ENCODE results near the gene VTI1A. TPM values are rescaled to one million over a fixed set of nuclear protein-coding genes. Genes with fewer than 3 reads are reported as not detected.

The VTI1A gene
- total RNA-seq, 1 experiment from 2014 or later = 39.0 TPM

DNA sequence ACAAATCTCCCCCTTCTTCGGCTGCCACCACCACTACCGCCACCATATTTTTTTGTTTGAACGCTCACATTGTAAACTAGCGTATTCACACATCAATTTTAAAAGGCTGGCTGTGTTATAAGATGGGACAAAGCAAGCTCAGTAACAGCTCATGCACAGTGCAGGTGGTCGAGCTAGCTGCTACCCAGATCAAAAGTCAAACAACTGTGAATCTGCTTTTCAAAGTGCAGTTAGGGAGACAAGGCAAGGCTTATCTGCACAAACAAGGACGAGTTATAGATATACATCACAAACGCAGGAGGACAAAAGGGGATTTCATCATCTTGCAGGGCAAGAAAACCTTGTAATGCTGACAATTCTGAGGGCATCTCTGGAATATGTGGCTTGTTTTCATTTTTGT is 231.6 kb downstream of the VTI1A start:
- no peak for DNase-seq (ENCODE audit: low read depth)

DNA sequence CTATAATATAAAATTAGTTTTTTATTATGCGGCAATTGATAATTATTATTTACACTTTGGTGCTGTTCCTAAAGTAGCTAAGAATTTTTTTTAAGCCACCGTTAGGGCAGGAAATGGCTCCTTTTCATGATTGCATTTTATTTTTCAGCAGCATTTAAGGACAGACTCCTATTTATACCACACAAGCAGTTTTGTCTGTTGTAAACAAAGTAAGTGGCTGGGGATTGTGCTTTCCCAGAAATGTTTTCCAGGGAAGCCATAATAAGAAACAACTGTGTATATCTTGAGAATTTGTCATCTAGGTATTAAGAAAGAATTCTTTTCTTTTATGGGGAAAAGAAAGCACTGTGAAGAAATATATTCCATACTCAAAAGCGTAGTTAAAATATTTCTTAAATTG is 232.0 kb downstream of the VTI1A start:
- no peak for DNase-seq (ENCODE audit: low read depth)

DNA sequence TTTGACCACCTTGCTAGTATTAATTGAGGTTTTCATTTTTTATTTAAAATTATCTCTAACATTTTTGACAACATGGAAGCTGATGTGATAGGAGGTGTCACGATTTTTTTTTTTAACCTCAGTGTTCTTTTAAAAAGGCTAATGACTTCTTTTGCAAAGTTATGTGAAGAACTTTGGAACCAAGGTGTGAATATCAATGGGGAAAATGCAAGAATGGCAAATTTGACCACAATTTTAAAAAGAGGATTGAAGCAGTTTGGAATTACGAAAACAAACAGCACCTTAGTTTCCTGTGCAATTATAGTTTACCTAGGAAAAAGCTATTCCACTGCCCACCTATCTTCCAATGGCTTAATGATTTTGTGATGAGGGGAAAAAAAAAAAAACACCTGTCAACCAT is 232.4 kb downstream of the VTI1A start:
- no peak for DNase-seq (ENCODE audit: low read depth)

DNA sequence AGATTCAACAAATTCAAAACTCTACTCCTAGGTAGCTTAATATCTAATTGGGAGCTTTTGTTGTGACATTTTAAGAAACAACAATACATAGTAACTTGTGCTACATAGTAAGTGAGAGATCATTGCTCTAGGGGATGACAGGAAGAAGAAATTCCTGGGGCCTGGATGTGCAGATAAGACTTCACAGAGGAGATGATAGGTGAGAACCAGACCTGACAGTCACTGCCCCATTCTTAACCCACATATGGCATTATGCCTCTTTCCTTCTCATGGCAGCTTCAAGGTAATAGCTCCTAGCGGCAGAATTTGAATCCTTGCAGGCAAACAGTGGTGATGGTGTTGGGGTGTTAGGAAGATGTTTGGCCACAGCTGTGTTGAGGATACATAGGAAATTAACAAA is 233.6 kb downstream of the VTI1A start:
- no peak for DNase-seq (ENCODE audit: low read depth)

DNA sequence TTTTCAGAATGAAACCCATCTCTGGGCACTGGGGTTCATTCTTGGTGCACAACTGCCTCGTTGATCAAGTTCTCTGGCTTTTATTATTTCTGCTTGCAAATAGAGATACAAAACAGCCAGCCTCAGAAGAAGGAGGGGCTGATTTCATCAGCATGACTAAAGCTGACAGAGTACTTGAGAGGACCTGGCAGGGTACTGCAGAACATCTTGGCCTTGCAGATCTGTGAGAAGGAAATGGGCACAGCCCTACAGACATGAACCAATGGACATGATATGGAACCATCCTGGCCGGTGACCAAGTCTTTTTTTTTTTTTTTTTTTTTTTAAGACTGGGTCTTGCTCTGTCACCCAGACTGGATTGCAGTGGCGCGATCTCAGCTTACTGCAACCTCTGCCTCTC is 240.6 kb downstream of the VTI1A start:
- peak; percentile 37 for DNase-seq (ENCODE audit: low read depth)

DNA sequence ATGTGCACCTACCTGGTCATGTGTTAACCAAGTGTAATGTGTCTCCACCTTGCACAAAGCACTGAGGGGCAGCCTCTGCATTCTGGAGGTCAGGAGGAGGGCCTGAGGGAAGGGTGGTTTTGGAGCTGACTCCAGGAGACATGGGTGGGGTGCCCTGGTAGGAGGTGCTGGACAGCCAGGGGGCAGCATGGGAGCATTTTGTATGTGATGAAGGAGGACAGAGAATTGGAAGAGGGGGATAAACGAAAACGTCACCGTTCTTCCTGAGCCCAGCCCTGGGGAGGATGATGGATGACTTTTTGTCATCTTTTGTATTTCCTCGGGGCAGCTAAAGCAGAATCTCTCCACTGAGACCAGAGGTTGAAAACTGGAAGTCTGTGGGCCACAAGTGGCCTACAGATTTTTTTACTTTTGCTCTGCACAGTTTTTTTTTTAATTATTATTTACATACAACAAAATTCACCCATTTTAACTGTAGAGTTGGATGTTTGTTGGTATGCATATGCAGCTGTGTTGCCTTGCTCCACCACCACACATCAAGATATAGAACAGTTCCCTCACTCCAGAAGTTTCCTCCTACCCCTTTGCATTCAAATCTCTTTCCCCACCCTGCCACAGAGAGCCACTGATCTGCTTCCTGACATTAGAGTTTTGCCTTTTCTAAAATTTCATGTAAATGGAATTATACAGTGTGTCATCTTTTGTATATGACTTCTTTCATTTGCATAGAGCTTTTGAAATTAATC is 242.5 kb downstream of the VTI1A start:
- DNase-seq (ENCODE audit: low read depth) = no peak

DNA sequence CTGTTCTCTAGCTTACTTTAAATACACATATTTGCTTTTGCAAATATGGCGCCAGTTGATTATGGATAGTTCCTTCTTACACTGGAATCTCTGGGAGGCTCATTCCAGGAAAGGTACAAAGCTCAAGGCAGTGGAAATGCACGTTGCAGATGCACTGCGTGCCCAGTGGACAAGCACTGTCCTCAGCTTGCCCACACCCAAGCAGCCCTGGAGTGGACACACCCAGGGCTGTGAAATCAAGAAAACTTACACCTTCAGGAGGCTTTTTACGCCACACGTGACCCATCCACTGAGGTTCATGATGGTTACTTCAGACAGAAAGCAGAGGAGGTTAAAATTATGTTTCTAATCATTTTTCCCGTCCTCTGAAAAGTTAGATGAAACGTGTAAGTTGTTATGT is 248.5 kb downstream of the VTI1A start:
- no peak for DNase-seq (ENCODE audit: low read depth)

DNA sequence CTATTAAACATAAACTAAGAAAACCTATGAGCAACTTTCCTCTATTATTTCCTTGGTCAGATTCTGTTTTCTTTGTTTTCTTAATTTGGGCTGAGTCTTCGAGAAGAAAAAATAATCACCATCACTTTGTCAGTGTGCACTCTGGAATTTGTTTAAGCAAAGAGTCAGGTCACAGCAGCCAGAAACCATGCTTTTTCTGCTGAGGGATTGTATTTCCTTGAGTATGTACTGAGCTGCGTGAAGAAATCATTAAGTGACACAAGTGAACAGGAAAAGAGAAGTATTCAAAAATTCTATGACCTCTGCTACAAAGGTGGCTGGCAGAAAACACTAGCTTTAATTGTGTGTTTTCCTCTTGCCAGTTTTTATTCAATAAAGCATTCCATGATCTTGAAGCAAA is 249.6 kb downstream of the VTI1A start:
- no peak for DNase-seq (ENCODE audit: low read depth)

DNA sequence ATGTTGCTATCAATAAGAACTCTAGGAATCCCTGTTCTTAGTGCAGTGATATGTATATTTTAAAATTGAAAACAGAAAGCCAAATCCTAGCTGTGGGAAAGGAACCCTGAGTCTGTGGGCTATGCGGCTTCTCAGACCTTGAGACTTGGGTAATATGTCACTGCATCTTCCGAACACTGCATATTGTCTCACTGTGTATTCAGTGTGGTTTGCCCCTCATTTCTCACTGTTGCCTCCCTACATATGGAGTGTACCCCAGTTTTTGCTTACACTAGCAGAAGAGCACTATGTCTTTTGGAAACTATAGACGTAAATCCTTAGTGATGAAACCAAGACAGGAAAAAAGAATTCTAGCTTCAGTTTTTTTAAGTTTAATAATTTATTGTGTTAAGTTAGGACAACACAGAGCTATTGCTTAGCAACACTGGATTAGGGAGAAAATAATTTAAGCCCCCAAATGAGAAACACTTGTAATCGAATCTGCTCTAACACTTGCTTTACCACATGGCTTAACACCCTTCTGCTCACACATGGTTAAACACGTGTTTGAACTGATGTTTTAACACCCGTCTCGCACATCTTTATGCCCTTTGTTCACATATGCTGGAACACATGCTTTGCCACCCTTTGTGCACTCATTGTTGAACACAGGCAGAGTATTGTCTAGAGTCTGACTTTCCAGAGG is 251.3 kb downstream of the VTI1A start:
- DNase-seq (ENCODE audit: low read depth) = no peak

DNA sequence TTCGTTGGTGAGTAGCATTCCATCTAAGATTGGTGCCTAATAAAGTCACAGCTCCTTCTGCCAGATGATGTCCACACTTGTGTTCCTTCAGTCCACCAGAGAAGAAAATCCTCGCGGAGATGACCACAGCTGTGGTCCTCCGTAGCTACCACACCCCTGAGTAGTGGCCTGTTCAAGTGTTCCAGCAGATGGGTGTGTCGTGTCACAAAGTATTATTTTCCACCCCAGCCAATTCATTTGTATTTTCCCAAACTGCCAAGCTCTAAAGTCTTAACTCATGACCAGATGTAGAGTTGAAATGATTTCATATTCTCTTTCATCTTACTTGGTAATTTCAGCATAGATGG is 251.8 kb downstream of the VTI1A start:
- no peak for DNase-seq (ENCODE audit: low read depth)

DNA sequence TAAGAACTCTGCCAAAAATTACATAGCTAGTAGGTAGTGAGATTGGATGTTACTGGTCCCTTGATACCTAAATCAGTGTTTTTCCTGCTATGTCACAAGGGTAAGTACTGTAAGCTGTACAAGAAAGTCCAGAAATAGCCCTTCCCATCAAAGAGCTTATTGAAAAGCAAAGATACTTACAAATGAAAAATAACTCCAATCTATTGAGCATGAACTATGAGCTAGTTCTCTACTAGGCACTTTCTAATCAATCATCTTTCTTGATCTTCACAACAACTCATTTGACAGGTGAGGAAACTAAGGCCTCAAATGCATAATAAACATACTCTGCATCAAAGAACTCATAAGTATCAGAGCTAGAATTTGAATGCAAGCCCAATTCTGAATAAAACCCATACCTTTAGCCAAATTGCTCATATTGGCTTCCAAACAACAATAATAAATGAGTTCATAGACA is 253.2 kb downstream of the VTI1A start:
- DNase-seq (ENCODE audit: low read depth) = no peak

DNA sequence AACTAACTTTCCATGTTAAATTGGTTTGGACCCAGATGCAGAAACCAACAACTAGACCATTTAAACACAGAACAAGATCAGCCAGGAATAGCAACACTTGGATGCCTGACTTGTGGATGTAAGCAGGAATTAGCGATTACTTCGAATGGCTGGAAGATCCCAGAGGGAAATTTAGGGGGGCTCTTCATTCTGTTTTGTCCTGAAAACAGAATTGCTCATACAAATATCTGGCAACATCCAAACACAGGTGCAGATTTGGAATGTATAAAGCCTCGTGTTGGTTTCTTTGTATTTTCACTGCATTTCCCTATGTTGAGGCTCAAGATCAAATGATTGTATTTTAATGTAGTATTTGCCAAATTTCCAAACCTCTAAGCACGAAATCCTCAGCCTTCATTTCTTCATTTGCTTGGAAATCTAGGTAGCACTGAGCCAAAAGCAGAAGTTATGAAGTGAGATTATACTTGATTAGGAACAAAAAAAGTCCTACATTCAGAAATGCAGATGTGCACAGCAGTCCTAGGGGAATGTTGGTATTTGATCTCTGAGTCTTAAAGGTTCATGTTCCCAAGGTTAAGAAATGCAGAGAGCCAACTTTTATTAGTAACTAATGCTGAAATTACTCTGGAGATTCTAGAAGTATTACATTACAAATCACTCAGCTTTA is 254.3 kb downstream of the VTI1A start:
- DNase-seq (ENCODE audit: low read depth) = no peak

DNA sequence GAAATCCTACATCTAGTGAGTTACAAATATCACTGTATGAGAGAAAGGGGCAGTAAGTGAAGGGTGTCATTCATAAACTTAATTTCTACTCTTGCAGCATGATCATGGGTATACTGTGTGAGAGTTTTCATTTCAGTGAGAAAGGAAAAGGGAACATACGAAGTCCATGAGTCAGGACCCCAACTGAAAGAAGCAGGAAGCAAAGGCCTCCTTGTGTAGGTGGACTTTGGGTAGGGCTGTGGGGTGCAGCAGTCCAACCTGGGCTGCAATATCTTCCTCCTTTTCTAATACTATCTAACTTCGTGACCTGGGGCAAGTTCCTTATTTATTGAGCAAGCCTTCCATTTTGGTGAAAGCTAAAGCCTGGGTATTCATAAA is 254.9 kb downstream of the VTI1A start:
- no peak for DNase-seq (ENCODE audit: low read depth)

DNA sequence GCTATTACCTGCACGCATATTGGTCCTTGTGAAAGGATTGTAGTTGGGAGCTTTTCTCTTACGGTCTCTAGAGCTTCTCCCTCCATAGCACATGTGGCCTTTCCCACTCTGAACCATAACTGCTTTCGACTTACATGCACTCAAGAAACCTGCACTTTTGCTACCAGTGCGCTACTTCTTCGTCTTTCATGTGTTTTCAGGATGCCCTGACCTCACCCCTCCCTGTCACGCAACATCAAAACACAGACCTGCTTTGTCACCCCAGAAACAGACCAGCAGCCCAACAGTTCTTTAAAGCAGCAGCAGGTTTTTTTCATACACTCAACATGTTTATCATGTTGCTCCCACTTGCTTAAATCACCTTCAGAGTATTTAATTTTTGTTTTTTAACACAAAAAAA is 259.6 kb downstream of the VTI1A start:
- DNase-seq (ENCODE audit: low read depth) = no peak

DNA sequence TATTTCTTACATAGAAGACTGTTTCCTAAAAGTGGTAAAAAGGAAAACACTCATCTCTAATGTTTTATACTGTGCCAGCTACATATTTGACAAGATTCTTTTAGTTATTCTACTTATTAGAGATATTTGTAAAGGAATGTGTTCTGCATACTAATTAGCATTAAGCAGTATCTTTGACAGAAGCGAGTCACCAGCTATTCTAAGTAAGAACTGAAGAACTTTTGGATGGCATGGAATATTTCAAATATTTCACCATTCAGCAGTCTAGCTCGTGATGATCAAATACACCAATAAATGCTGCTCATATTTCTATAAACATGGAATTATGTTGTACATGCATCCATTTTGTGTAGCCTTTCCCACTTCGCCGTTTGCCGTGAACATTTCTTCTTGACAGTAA is 261.4 kb downstream of the VTI1A start:
- no peak for DNase-seq (ENCODE audit: low read depth)

DNA sequence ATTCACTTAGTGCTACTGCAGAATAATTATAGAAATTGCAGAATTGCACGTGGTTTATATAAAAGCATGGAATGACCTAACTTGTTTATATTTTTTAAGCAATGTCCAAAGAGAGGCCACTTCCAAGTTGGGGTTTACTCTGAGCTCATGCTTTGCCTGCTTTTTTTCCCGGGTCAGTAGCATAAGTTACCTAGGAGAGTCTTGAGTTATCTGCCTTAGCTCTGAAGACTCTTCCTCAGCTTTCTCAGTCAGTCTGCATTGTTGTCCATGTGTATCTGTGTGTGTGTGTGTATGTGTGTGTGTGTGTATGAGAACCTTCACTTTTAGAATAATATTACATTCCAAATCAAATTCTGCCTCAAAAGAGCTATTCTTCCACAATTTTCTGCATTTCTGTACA is 263.5 kb downstream of the VTI1A start:
- no peak for DNase-seq (ENCODE audit: low read depth)

DNA sequence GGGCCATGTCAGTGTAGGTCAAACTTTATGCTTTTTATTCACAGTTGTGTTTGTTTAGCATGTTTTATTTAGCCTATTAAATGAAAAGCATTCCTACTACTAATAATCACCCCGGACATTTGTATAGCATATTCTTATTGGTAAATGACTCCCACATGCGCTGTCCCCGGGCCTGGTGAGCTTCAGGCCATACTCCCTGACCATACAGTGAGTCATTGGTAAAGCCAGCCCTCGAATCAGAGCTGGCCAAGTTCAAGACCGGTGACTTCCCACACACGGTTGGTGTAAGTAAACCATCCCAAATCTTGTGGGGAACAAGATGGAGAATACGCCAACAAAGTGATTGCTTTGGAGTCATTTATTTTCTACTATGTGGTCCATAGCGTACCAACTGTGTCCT is 264.4 kb downstream of the VTI1A start:
- no peak for DNase-seq (ENCODE audit: low read depth)

DNA sequence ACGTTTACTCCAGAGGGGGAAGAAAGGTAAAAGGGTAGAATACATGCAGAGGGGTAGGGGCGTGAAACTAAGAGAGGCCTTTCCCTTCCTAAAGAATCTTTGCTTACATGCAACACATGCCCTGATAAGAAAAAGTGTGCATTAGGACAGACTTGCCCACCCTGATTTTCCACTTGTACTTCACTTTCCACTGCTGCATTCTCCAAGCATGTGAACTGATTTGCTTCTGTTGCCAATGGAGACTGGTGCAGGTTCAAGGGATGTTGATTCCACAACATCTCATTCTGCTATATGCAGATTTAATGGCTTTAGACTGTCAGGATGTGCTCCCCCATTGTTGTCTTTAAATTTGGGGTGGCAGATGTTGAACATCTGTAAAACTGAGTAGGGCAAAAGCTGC is 265.5 kb downstream of the VTI1A start:
- DNase-seq (ENCODE audit: low read depth) = no peak

DNA sequence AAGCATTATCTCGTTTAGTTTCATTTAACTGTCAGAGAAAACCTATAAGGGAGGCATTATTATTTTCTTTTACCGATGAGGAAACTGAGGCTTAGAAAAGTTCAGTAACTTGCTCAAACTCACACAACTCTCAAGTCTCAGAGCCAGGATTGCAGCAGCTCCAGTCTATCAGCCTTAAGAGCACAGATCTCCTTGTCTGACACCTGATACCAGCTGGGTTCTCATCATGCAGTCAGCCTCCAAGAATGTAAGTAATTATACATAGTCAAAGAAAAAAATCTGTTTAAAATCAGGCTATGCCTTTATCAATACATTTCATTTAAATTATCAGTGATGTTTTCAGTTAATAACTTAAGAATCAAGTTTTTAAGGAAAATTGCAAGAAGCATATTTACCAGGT is 266.4 kb downstream of the VTI1A start:
- DNase-seq (ENCODE audit: low read depth) = peak; percentile 32

DNA sequence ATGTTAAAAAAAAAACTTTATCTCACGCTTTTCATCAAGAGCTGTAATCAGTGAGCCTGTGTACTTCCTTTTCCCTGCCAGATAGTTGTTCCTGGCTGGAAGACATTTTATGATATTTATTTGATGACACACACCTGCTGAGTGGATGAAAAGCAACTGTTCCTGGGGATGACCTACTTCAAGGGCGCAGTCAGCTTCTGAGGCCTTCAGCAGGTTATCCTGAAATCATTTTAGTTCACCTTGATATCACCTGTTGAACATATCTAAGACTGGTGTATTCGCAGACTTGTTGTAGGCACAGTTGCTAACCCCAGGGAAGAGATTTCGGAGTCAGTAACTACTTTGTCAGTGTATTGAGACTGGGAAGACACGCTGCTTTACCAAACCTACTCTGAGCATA is 268.6 kb downstream of the VTI1A start:
- no peak for DNase-seq (ENCODE audit: low read depth)

DNA sequence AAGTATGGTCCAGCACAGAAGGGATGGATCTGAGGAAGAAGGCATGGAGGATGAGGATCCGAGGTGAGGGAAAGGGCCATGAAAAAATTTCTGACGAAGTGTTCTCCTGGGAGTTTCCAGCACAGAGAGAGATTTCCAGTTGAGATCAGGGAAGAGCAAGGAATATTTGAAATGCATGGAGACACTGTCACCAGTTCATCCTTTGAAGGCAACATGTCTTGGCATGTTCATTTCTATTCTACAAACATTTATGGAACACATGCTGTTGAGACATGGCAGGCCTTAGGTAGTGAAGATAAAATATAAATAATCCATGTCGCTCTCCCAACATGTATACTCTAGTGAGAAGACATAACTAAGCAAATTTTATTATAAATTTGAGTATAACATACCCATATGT is 269.1 kb downstream of the VTI1A start:
- DNase-seq (ENCODE audit: low read depth) = no peak

DNA sequence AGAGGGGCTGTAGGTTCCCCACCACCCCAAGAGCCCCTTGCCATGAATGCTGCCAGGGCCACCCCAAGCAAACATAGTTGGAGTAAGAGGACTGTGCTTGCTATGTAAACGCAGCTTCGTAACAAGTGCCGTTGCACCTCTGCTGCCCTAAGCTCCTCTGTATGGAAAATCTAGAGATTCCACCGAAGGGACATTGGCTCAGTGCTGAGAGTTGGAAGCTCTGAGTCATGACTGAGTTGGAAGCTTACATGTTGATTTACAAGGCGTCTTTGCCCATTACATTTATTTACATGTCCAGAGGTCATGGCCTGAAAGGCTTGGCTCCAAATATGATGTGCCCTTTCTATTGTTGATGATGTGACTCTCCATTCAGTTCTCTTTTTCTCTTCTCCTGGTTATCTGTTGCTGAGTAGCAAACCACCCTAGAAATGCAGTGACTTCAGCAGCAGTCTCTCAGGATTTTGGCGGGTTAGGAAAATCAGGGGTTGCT is 270.0 kb downstream of the VTI1A start:
- DNase-seq (ENCODE audit: low read depth) = peak; percentile 70

DNA sequence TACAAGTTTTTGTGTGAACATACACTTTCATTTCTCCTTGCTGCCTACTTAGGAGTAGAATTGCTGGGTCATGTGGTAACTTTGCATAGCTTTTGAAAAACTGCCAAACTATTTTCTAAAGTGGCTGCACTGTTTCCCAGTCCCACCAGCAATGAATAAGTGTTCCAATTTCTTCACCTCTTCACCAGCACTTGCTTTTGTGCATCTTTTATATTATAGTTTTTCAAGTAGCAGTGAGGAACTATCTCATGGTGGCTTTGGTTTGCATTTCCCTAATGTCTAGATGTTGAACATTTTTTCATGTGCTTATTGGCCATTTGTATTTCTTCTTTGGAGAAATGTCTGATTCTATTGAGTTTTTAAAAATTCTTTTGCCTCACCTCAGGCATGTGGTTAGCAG is 273.2 kb downstream of the VTI1A start:
- DNase-seq (ENCODE audit: low read depth) = no peak
